CD14-positive monocyte (primary cell): ENCODE data around the gene GALNT14. TPM values are rescaled to one million over a fixed set of nuclear protein-coding genes. Genes with fewer than 3 reads are reported as not detected.

Experiments
- DNase-seq, 3 donors: peaks; one replicate each; pipeline ENCODE4 v3.0.0-alpha.2; 2011 to 2022
- H2AFZ ChIP-seq: 2 replicates; pipeline ENCODE4 v1.6.0; 2012; ENCODE audit warnings: mild to moderate bottlenecking, low read depth, low read length, inconsistent platforms; ENCODE audit not compliant: insufficient read depth, poor library complexity, severe bottlenecking
- H3K27ac ChIP-seq, 2 donors: 1 replicate in 1 of 2; 2 replicates in 1 of 2; pipeline ENCODE4 v1.5.1; 2012 to 2013; ENCODE audit warnings: low read length in 2 of 2, control low read depth in 1 of 2, inconsistent platforms in 1 of 2, low read depth in 1 of 2, mild to moderate bottlenecking in 1 of 2
- H3K27me3 ChIP-seq, 2 donors: one replicate each; pipeline versions ENCODE4 v1.6.0 to v1.6.1; 2011 to 2013; ENCODE audit warnings: low read length in 2 of 2; ENCODE audit not compliant: control insufficient read depth in 2 of 2, insufficient read depth in 2 of 2
- H3K36me3 ChIP-seq, 2 donors: replicated peaks in 1 of 2; 1 replicate in 1 of 2; 2 replicates in 1 of 2; pipeline versions ENCODE4 v1.5.1 to v1.6.1; 2012 to 2013; ENCODE audit warnings: low read length in 2 of 2, control low read depth in 1 of 2, inconsistent platforms in 1 of 2, mild to moderate bottlenecking in 1 of 2; ENCODE audit not compliant: insufficient read depth in 2 of 2, control insufficient read depth in 1 of 2
- H3K4me1 ChIP-seq, 2 donors: 1 replicate in 1 of 2; 2 replicates in 1 of 2; pipeline versions ENCODE4 v1.5.1 to v1.6.1; 2012 to 2013; ENCODE audit warnings: low read length in 2 of 2, control low read depth in 1 of 2, inconsistent platforms in 1 of 2, mild to moderate bottlenecking in 1 of 2, moderate library complexity in 1 of 2; ENCODE audit not compliant: insufficient read depth in 2 of 2, control insufficient read depth in 1 of 2
- H3K4me2 ChIP-seq: replicated peaks from 2 replicates; pipeline ENCODE3; 2012; ENCODE audit warnings: low read length, moderate library complexity, mild to moderate bottlenecking; ENCODE audit not compliant: poor library complexity, severe bottlenecking; ENCODE audit errors: extremely low read depth
- H3K4me3 ChIP-seq, 3 experiments: fragments of 200-600 bp in 1 of 3; sonication (generic) in 1 of 3; replicated peaks in 1 of 3; 1 replicate in 2 of 3; 2 replicates in 1 of 3; pipeline ENCODE4 v1.5.1; 2011 to 2013; ENCODE audit warnings: low read length in 3 of 3, mild to moderate bottlenecking in 3 of 3, control low read depth in 2 of 3, low read depth in 2 of 3, inconsistent platforms in 1 of 3, moderate library complexity in 1 of 3
- H3K79me2 ChIP-seq: 2 replicates; pipeline ENCODE4 v1.6.0; 2012; ENCODE audit warnings: mild to moderate bottlenecking, control low read depth, inconsistent platforms, low read length, moderate library complexity; ENCODE audit not compliant: insufficient read depth
- H3K9ac ChIP-seq: 2 replicates; pipeline ENCODE4 v1.6.0; 2017; ENCODE audit warnings: low read length, mild to moderate bottlenecking; ENCODE audit not compliant: insufficient read depth, poor library complexity, severe bottlenecking
- H3K9me3 ChIP-seq, 2 donors: replicated peaks in 1 of 2; 1 replicate in 1 of 2; 2 replicates in 1 of 2; pipeline versions ENCODE4 v1.5.1 to v1.6.1; 2012 to 2013; ENCODE audit warnings: low read length in 2 of 2, control low read depth in 1 of 2; ENCODE audit not compliant: control insufficient read depth in 1 of 2, insufficient read depth in 1 of 2
- H4K20me1 ChIP-seq: 2 replicates; pipeline ENCODE4 v1.6.0; 2012; ENCODE audit warnings: mild to moderate bottlenecking, low read length, control low read depth, moderate library complexity; ENCODE audit not compliant: insufficient read depth
- H3K27ac Mint-ChIP-seq, 7 donors: one replicate each; pipeline ENCODE4 v1.8.0; 2020; ENCODE audit warnings: mild to moderate bottlenecking in 7 of 7, mixed read lengths in 7 of 7, moderate library complexity in 6 of 7, inconsistent platforms in 2 of 7
- H3K27me3 Mint-ChIP-seq, 3 donors: one replicate each; pipeline ENCODE4 v1.8.0; 2021 to 2022; ENCODE audit warnings: low read depth in 3 of 3, mild to moderate bottlenecking in 3 of 3, mixed read lengths in 3 of 3, moderate library complexity in 3 of 3, inconsistent platforms in 1 of 3
- H3K36me3 Mint-ChIP-seq, 2 donors: one replicate each; pipeline ENCODE4 v1.8.0; 2020; ENCODE audit warnings: mixed read lengths in 2 of 2, inconsistent platforms in 1 of 2, mild to moderate bottlenecking in 1 of 2
- H3K4me1 Mint-ChIP-seq: one replicate; pipeline ENCODE4 v1.8.0; 2020; ENCODE audit warnings: mild to moderate bottlenecking, mixed read lengths
- H3K4me3 Mint-ChIP-seq, 2 donors: one replicate each; pipeline ENCODE4 v1.8.0; 2020; ENCODE audit warnings: mild to moderate bottlenecking in 2 of 2, mixed read lengths in 2 of 2, moderate library complexity in 1 of 2
- H3K9me3 Mint-ChIP-seq, 7 donors: one replicate each; pipeline ENCODE4 v1.8.0; 2020 to 2022; ENCODE audit warnings: mixed read lengths in 7 of 7, mild to moderate bottlenecking in 6 of 7, moderate library complexity in 6 of 7, inconsistent platforms in 2 of 7
- WGBS: methylation state at CpG from one replicate; pipeline ENCODE4 v1.1.5; 2013; ENCODE audit warnings: missing lambda C conversion rate; ENCODE audit not compliant: insufficient coverage; 5-methylcytosine and 5-hydroxymethylcytosine counted together
- intact Hi-C, 2 donors: fragments of 100-400 bp; cut with micrococcal nuclease; formaldehyde crosslinking; loops; one replicate each; pipeline versions ENCODE4 v1.15.0 to v1.15.1; 2023
- polyA plus RNA-seq, 3 donors: library from polyadenylated mRNA; depleted of rRNA in 1 of 3; unstranded in 2 of 3; stranded (reverse) in 1 of 3; fragments of 300-500 nt in 2 of 3; fragments of >200 nt in 1 of 3; fragmentation: Illumina TruSeq in 2 of 3; gene quantifications; 1 replicate in 2 of 3; 2 replicates in 1 of 3; pipeline ENCODE4 v1.2.3, GENCODE V29; 2012 to 2021
- TF ChIP-seq, protein P1 (sequence below): fragments of 200-600 bp; IDR thresholded peaks from one replicate; pipeline ENCODE4 v1.8.0; 2022; ENCODE audit warnings: antibody characterized with exemption, mild to moderate bottlenecking

GALNT14 gene
- polyA plus RNA-seq, 3 donors: 0.33 TPM; not detected in 2

DNA sequence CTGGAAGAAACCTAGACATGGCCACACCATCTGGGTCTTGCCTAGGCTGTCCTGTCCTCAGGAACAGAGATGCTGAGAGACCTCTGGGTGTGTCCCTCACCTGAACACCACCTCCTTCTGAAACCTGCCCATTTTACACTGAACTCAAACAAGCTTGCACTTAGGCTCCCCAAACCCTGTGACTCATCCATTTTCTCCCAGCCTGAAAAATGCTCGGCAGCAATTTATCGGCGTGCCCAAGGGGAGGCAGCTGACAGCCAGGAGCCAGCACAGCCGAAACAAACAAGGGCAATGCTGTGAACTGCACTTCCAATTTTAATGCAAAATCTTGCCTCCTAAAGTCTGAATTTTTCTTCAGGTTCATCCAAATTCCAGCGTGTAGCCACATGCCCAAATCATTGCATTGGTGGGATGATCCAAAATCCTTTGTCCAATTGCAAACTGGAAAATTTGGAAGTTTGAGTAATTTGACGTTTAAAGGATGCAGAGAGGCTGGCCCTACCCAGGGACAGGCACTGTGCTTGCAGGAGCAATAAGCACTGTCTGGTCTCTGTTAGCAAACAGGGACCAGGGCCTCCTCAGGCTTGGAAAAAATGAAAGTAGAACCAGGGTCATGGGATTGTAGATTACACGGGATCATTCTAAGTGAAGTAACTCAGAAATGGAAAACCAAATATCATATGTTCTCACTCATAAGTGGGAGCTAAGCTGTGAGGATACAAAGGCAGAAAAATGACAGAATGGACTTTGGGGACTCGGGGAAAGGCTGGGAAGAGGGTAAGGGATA lies 67.7 kb downstream of the GALNT14 start:
- Mint-ChIP-seq H3K36me3 (no peaks in the 10 kb centered on the region), H3K27me3 (peaks cover 0 to 3% (median 0%) of the 10 kb centered on the region in 3 donors), H3K27ac (no peak overlapping the region), H3K9me3 (no peaks in the 10 kb centered on the region), H3K4me1 (peaks cover 2% of the 10 kb centered on the region), H3K4me3 (no peak overlapping the region)
- Histone ChIP-seq H3K79me2 (no peaks in the 10 kb centered on the region), H3K9me3 (no peaks in the 10 kb centered on the region), H3K36me3 (no peaks in the 10 kb centered on the region), H2AFZ (no peak overlapping the region), H3K4me1 (no peaks in the 10 kb centered on the region), H4K20me1 (no peaks in the 10 kb centered on the region), H3K4me2 (no peak overlapping the region), H3K27ac (no peak overlapping the region), H3K27me3 (no peaks in the 10 kb centered on the region), H3K4me3 (no peak overlapping the region), H3K9ac (no peak overlapping the region)
- TF ChIP-seq, protein P1, sequence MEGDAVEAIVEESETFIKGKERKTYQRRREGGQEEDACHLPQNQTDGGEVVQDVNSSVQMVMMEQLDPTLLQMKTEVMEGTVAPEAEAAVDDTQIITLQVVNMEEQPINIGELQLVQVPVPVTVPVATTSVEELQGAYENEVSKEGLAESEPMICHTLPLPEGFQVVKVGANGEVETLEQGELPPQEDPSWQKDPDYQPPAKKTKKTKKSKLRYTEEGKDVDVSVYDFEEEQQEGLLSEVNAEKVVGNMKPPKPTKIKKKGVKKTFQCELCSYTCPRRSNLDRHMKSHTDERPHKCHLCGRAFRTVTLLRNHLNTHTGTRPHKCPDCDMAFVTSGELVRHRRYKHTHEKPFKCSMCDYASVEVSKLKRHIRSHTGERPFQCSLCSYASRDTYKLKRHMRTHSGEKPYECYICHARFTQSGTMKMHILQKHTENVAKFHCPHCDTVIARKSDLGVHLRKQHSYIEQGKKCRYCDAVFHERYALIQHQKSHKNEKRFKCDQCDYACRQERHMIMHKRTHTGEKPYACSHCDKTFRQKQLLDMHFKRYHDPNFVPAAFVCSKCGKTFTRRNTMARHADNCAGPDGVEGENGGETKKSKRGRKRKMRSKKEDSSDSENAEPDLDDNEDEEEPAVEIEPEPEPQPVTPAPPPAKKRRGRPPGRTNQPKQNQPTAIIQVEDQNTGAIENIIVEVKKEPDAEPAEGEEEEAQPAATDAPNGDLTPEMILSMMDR: no peak
- no peak for DNase-seq
- 100% methylated on average over 5 of the region's 8 CpGs for WGBS
- intact Hi-C loops: no loop called here

DNA sequence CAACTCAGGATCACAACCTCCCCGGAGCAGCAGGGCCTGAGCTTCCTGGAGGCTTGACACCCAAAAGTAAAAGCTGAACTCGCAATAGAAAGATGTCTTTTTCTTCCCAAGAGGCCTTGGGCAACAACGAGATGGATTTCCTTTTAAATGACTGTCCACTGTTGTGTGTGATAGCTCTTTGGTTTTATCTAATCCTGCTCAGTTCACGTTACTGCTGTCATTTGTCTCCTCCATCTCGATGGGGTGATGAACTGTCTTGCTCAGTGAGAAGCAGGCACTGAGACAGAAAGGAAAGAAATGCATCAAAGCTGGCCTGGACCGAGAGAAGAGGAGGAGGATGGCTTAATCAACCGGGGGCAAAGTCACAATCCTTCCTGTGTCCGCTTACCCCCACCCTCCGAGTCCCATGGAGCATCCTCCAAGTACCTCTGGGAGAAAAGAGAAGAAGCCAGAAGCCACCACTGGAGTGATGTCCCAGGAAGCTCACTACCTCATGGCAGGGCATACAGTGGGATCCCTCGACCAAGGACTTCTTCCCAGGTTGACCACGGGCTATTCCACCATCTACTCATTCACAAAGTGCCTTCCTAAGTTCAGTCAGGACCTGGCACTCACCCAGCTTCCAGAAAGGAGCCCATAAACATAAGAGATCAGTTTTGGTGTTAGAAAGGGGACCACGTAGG lies 68.5 kb downstream of the GALNT14 start:
- peaks cover 0 to 1% (median 0%) of the 10 kb centered on the region in 7 donors for H3K9me3 Mint-ChIP-seq
- no peaks in the 10 kb centered on the region for H3K79me2 ChIP-seq

More for the DNA sequence above, 68.5 kb downstream of the GALNT14 start:
- H3K27ac ChIP-seq: no peak overlapping the region
- intact Hi-C loops: no loop called here
- no peaks in the 10 kb centered on the region for H4K20me1 ChIP-seq
- no peak overlapping the region for H3K9ac ChIP-seq
- Mint-ChIP-seq H3K4me3 (no peak overlapping the region), H3K27me3 (peaks cover 0 to 3% (median 0%) of the 10 kb centered on the region in 3 donors), H3K27ac (no peak overlapping the region), H3K4me1 (peaks cover 2% of the 10 kb centered on the region), H3K36me3 (no peaks in the 10 kb centered on the region)
- no peaks in the 10 kb centered on the region for H3K9me3 ChIP-seq
- H3K4me3 ChIP-seq: no peak overlapping the region
- DNase-seq: no peak
- TF ChIP-seq, protein P1: no peak
- H3K36me3 ChIP-seq: no peaks in the 10 kb centered on the region
- no peak overlapping the region for H2AFZ ChIP-seq
- WGBS: 60% methylated on average over 1 of the region's 12 CpGs
- H3K4me2 ChIP-seq: no peak overlapping the region
- no peaks in the 10 kb centered on the region for H3K4me1 ChIP-seq
- no peaks in the 10 kb centered on the region for H3K27me3 ChIP-seq
